Measurements from ENCODE around the gene TMEM9. TPM values are rescaled to one million over a fixed set of nuclear protein-coding genes. Genes with fewer than 3 reads are reported as not detected.
A peak's percentile ranks its signal among the peaks of the same experiment; 100 is the strongest.

Gene TMEM9
- polyA plus RNA-seq, 1 experiment: 171 TPM

GRCh38 chr1:201145816-201146215 is 8.5 kb downstream of the TMEM9 start:
- no peak for TF ChIP-seq CTCF (IDR thresholded peaks at IDR 0.05; ENCODE audit: insufficient read depth, low read depth, low read length)
- CTCF ChIA-PET: interaction anchor here (1.0 to 4.2 kb wide), 2 partner anchors 8 to 39 kb away, joined by 3 to 12 read pairs; no protein-coding TSS in a partner anchor
- Histone ChIP-seq H3K27me3 (ENCODE audit: control insufficient read depth, insufficient read depth, low read length) (no peaks in the 10 kb centered on the region), H3K4me3 (ENCODE audit: low read depth, low read length) (no peak overlapping the region), H3K36me3 (ENCODE audit: control insufficient read depth, insufficient read depth, low read length) (peaks cover 38% of the 10 kb centered on the region)
- POLR2A ChIA-PET: no interaction called here
- DNase-seq (ENCODE audit: low read depth): no peak

GRCh38 chr1:201145132-201145531 is 9.1 kb downstream of the TMEM9 start:
- H3K36me3 ChIP-seq (ENCODE audit: control insufficient read depth, insufficient read depth, low read length): peaks cover 37% of the 10 kb centered on the region
- no peak for DNase-seq (ENCODE audit: low read depth)
- ChIA-PET POLR2A (no interaction called here), CTCF (interaction anchor here (1.0 kb wide), 1 partner anchor 39 kb away, joined by 3 read pairs; no protein-coding TSS in a partner anchor)
- no peaks in the 10 kb centered on the region for H3K27me3 ChIP-seq (ENCODE audit: control insufficient read depth, insufficient read depth, low read length)
- H3K4me3 ChIP-seq (ENCODE audit: low read depth, low read length): no peak overlapping the region
- TF ChIP-seq CTCF (IDR thresholded peaks at IDR 0.05; ENCODE audit: insufficient read depth, low read depth, low read length): no peak

DNA sequence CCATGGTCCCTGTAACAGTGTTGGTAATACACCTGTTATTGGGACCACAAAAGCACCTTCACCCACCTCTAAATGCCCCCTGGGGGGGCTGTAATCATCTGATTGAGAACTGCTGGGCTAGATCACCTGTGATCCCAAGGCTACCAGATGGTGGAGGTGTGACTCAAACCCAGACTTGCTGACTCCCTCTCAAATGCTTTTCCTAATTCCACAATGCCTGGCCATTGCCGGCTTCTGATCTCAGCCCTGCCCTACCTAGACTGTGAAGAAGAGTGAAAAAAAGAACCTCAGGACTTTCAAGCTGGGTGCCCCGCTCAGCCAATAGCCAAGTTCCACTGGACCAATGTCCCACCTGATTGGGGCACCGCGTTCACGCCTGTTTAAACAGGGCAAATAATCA is 9.6 kb downstream of the TMEM9 start:
- ChIA-PET POLR2A (no interaction called here), CTCF (no interaction called here)
- TF ChIP-seq CTCF (IDR thresholded peaks at IDR 0.05; ENCODE audit: insufficient read depth, low read depth, low read length): no peak
- H3K36me3 ChIP-seq (ENCODE audit: control insufficient read depth, insufficient read depth, low read length): peaks cover 37% of the 10 kb centered on the region
- no peaks in the 10 kb centered on the region for H3K27me3 ChIP-seq (ENCODE audit: control insufficient read depth, insufficient read depth, low read length)
- no peak overlapping the region for H3K4me3 ChIP-seq (ENCODE audit: low read depth, low read length)
- no peak for DNase-seq (ENCODE audit: low read depth)

DNA sequence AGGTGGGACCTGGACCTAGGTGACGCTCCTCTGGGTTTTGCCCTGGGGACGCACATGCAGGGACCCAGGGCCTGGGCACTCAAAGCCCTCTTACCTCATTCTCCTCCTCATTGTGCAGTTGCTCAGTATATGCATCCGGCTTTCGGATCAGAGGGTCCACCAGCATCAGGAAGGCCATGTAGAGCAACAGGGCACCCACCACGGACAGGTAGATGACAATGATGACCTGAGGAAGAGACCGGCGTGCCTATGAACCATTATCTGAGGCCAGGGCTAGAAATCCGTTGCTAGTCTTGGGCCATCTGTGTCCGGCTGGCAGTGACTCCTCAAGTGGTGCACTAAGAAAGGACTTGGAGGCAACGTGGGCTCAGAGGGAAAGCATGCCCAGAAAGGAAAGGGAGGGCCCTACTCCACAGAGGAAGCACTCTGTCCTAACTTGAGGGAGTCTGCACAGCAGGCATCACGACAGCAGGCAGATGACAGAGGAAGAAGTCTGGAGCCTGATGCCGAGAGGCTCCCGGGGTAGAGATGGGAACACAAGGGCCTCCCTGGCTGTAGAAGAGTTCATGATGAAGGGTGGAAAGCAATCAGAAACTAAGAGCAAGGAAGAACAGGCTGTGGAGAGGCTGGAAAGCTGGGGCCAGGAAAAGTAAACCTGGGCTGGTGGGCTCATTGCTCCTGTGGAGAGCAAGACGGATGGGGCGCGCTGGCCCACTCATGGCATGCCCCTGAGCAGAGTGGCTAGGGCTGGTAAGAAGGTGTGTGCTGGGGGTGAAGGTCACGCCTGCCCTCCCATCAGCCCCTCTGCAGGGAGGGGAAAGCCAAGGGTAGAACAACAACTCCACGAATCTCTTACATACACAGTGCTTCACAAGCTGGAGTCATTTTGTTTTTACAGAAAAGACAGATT is 10.3 kb downstream of the TMEM9 start:
- CTCF ChIA-PET: no interaction called here
- Histone ChIP-seq H3K27me3 (ENCODE audit: control insufficient read depth, insufficient read depth, low read length) (no peaks in the 10 kb centered on the region), H3K36me3 (ENCODE audit: control insufficient read depth, insufficient read depth, low read length) (peaks cover 38% of the 10 kb centered on the region), H3K4me3 (ENCODE audit: low read depth, low read length) (no peak overlapping the region)
- DNase-seq (ENCODE audit: low read depth): no peak
- POLR2A ChIA-PET: no interaction called here
- TF ChIP-seq CTCF (IDR thresholded peaks at IDR 0.05; ENCODE audit: insufficient read depth, low read depth, low read length): no peak

DNA sequence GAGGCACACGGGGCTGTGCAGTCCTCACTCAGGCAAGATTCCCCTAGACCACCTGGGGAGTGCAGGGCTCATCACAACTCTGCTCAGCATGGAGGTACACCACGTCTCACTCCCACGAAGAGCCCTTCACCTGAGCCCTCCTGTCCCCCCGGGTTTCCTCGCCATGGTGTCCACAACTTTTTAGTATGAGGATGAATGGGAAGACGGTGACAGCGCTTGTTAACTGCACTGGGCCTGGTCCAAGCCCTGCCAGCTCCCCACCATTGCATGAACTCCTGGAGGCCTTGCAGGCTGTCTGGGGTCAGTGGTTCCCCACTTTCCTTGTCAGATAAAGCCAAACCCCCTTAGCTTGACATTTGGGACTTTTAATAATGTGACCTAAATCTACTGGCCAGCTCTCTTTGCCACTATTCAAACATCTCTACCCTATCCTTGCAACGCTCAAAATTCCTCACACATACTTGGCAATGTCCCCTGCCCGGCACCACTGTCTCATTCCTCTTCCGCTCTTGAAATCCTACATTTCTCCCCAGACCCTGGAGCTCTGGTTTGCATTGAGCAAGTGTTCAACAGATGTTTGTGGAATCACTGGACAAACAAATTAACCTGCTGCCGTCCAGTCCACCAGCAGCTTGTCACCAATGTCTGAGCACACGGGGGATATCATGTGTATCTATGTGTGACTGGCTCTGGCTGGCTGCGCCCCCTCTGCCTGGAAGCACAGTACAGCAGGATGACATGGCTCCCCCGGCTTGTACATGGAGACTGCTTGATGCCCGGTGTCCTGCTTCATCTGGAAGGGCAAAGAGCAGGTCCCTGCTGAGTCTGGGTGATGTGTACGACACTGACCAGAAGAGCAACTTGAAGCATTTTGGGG is 11.2 kb downstream of the TMEM9 start:
- Histone ChIP-seq H3K27me3 (ENCODE audit: control insufficient read depth, insufficient read depth, low read length) (no peaks in the 10 kb centered on the region), H3K4me3 (ENCODE audit: low read depth, low read length) (no peak overlapping the region), H3K36me3 (ENCODE audit: control insufficient read depth, insufficient read depth, low read length) (peaks cover 34% of the 10 kb centered on the region)
- TF ChIP-seq CTCF (IDR thresholded peaks at IDR 0.05; ENCODE audit: insufficient read depth, low read depth, low read length): peak; percentile 15; the same call in 1 of the 2 replicates
- ChIA-PET CTCF (interaction anchor here (0.8 to 1.6 kb wide), 3 partner anchors 8 to 41 kb away, joined by 3 to 7 read pairs (median 3); no protein-coding TSS in a partner anchor), POLR2A (no interaction called here)
- DNase-seq (ENCODE audit: low read depth): no peak
